Thymus (tissue), 11 donors: ENCODE results near the gene ARL16. TPM values are rescaled to one million over a fixed set of nuclear protein-coding genes. Genes with fewer than 3 reads are reported as not detected.
A peak's percentile ranks its signal among the peaks of the same experiment; 100 is the strongest.

Experiments used
- DNase-seq, 9 donors: peaks; one replicate each; pipeline ENCODE4 v3.0.0-alpha.2; 2013; ENCODE audit warnings: low spot score in 9 of 9, low read depth in 6 of 9, missing footprints in 1 of 9
- H3K27ac ChIP-seq, 2 donors: one replicate each; pipeline ENCODE4 v1.5.1; 2013; ENCODE audit warnings: control low read depth in 1 of 2, low read depth in 1 of 2, low read length in 1 of 2, mild to moderate bottlenecking in 1 of 2, moderate library complexity in 1 of 2
- H3K27me3 ChIP-seq, 2 donors: one replicate each; pipeline ENCODE4 v1.5.1; 2013; ENCODE audit warnings: low read length in 1 of 2; ENCODE audit not compliant: control insufficient read depth in 2 of 2, insufficient read depth in 1 of 2
- H3K36me3 ChIP-seq, 2 donors: one replicate each; pipeline ENCODE4 v1.5.1; 2013; ENCODE audit warnings: low read length in 1 of 2, mild to moderate bottlenecking in 1 of 2, moderate library complexity in 1 of 2; ENCODE audit not compliant: control insufficient read depth in 2 of 2, insufficient read depth in 2 of 2
- H3K4me1 ChIP-seq, 2 donors: one replicate each; pipeline ENCODE4 v1.5.1; 2013; ENCODE audit warnings: low read length in 2 of 2; ENCODE audit not compliant: control insufficient read depth in 2 of 2, insufficient read depth in 2 of 2
- H3K4me3 ChIP-seq, 2 donors: one replicate each; pipeline ENCODE4 v1.5.1; 2013; ENCODE audit warnings: low read length in 2 of 2, control low read depth in 1 of 2, mild to moderate bottlenecking in 1 of 2
- H3K9me3 ChIP-seq, 2 donors: one replicate each; pipeline ENCODE4 v1.5.1; 2013; ENCODE audit warnings: low read length in 1 of 2, mild to moderate bottlenecking in 1 of 2; ENCODE audit not compliant: control insufficient read depth in 2 of 2, insufficient read depth in 1 of 2
- WGBS: extraction: QIAGEN DNeasy Blood & Tissue Kit; methylation state at CpG from one replicate; pipeline ENCODE4 v1.1.7; 2013; 5-methylcytosine and 5-hydroxymethylcytosine counted together
- polyA plus RNA-seq: library from polyadenylated mRNA; stranded (reverse); fragments of 200-250 nt; gene quantifications from one replicate; pipeline ENCODE4 v1.2.3, GENCODE V29; 2013
- total RNA-seq: library from RNA; stranded (reverse); fragments of 120-200 nt; gene quantifications from one replicate; pipeline ENCODE4 v1.2.4, GENCODE V29; 2013
- donor health status: healthy.

ARL16 gene
- total and polyA plus RNA-seq, 2 donors, result 23.0 to 129 TPM

- H3K27ac ChIP-seq, result no peak within 1 kb of the TSS
- no peaks in the 10 kb centered on the region for H3K36me3 ChIP-seq
- peaks cover 5 to 29% of the 10 kb centered on the region in 2 donors for H3K4me1 ChIP-seq
- 95% methylated on average over 15 of the region's 15 CpGs for WGBS
- no peaks in the 10 kb centered on the region for H3K9me3 ChIP-seq
- DNase-seq, result no peak
- no peaks in the 10 kb centered on the region for H3K27me3 ChIP-seq
- no peak within 1 kb of the TSS for H3K4me3 ChIP-seq
Observed at GRCh38 chr17:81656118-81656743, 27.4 kb downstream of the ARL16 start, which contains the start of gene PDE6G. Gene PDE6G (minus strand): TSS chr17:81656542. CDS start chr17:81653305, 3,237 bp downstream.

- Histone ChIP-seq H3K27me3 (peaks cover 0 to 2% of the 10 kb centered on the region in 2 donors), H3K36me3 (no peaks in the 10 kb centered on the region), H3K4me1 (peaks cover 5 to 29% of the 10 kb centered on the region in 2 donors), H3K4me3 (no peak overlapping the region), H3K9me3 (no peaks in the 10 kb centered on the region), H3K27ac (no peak overlapping the region)
- no peak for DNase-seq
- 93% methylated on average over 18 of the region's 18 CpGs for WGBS
Observed at GRCh38 chr17:81655378-81656117, 28.0 kb downstream of the ARL16 start.

GRCh38 chr17:81652906-81653771 lies 30.5 kb downstream of the ARL16 start:
- H3K36me3 ChIP-seq, result no peaks in the 10 kb centered on the region
- 7% methylated on average over 27 of the region's 27 CpGs for WGBS
- H3K27me3 ChIP-seq, result peaks cover 9 to 24% of the 10 kb centered on the region in 2 donors
- H3K9me3 ChIP-seq, result peaks cover 10 to 16% of the 10 kb centered on the region in 2 donors
- peak in 6 of 9 donors; percentile 54 to 86 (median 66) for DNase-seq
- peak overlapping the region; percentile 21 to 71 for H3K27ac ChIP-seq
- H3K4me1 ChIP-seq, result peaks cover 5 to 29% of the 10 kb centered on the region in 2 donors
- peak overlapping the region; percentile 56 to 60 for H3K4me3 ChIP-seq

GRCh38 chr17:81651692-81652091 lies 31.9 kb downstream of the ARL16 start:
- Histone ChIP-seq H3K27ac (no peak overlapping the region), H3K36me3 (no peaks in the 10 kb centered on the region), H3K4me3 (no peak overlapping the region), H3K4me1 (peaks cover 5 to 25% of the 10 kb centered on the region in 2 donors), H3K27me3 (peaks cover 23 to 38% of the 10 kb centered on the region in 2 donors), H3K9me3 (peaks cover 11 to 16% of the 10 kb centered on the region in 2 donors)
- 91% methylated on average over 10 of the region's 10 CpGs for WGBS
- no peak for DNase-seq

GRCh38 chr17:81650951-81651350 lies 32.6 kb downstream of the ARL16 start:
- DNase-seq, result no peak
- no peaks in the 10 kb centered on the region for H3K36me3 ChIP-seq
- H3K27me3 ChIP-seq, result peaks cover 23 to 41% of the 10 kb centered on the region in 2 donors
- H3K27ac ChIP-seq, result no peak overlapping the region
- 92% methylated on average over 9 of the region's 9 CpGs for WGBS
- peaks cover 5 to 23% of the 10 kb centered on the region in 2 donors for H3K4me1 ChIP-seq
- H3K4me3 ChIP-seq, result no peak overlapping the region
- peaks cover 11 to 16% of the 10 kb centered on the region in 2 donors for H3K9me3 ChIP-seq

GRCh38 chr17:81648707-81649085 lies 34.9 kb downstream of the ARL16 start:
- WGBS, result 74% methylated on average over 14 of the region's 14 CpGs
- peaks cover 5 to 12% of the 10 kb centered on the region in 2 donors for H3K4me1 ChIP-seq
- H3K4me3 ChIP-seq, result no peak overlapping the region
- peaks cover 23 to 52% of the 10 kb centered on the region in 2 donors for H3K27me3 ChIP-seq
- no peak overlapping the region for H3K27ac ChIP-seq
- no peak for DNase-seq
- peaks cover 11 to 16% of the 10 kb centered on the region in 2 donors for H3K9me3 ChIP-seq
- no peaks in the 10 kb centered on the region for H3K36me3 ChIP-seq

- WGBS, result 22% methylated on average over 78 of the region's 78 CpGs
- H3K36me3 ChIP-seq, result no peaks in the 10 kb centered on the region
- peaks cover 23 to 52% of the 10 kb centered on the region in 2 donors for H3K27me3 ChIP-seq
- H3K4me1 ChIP-seq, result peaks cover 2 to 7% of the 10 kb centered on the region in 2 donors
- no peak overlapping the region for H3K4me3 ChIP-seq
- no peak overlapping the region for H3K27ac ChIP-seq
- DNase-seq, result no peak
- H3K9me3 ChIP-seq, result peaks cover 11 to 16% of the 10 kb centered on the region in 2 donors
Observed at GRCh38 chr17:81648013-81648706, 35.4 kb downstream of the ARL16 start.

- Histone ChIP-seq H3K27me3 (peaks cover 23 to 52% of the 10 kb centered on the region in 2 donors), H3K9me3 (peaks cover 11 to 16% of the 10 kb centered on the region in 2 donors), H3K4me3 (no peak overlapping the region), H3K4me1 (peaks cover 0 to 1% of the 10 kb centered on the region in 2 donors), H3K36me3 (no peaks in the 10 kb centered on the region), H3K27ac (no peak overlapping the region)
- 64% methylated on average over 21 of the region's 21 CpGs for WGBS
- no peak for DNase-seq
Observed at GRCh38 chr17:81647640-81648012, 36.0 kb downstream of the ARL16 start.
